ENCODE data around the gene TGFB3. TPM values are rescaled to one million over a fixed set of nuclear protein-coding genes. Genes with fewer than 3 reads are reported as not detected.

TGFB3 gene
- total and polyA plus RNA-seq, 2 of the 13 experiments (the other 11 are each of a cell fraction or from before 2014, with no cell fraction given): 1.4 to 2.5 TPM

- no peak overlapping the region for H3K4me2 ChIP-seq (ENCODE audit: low read depth, low read length)
- no peaks in the 10 kb centered on the region for H3K4me1 ChIP-seq (ENCODE audit: insufficient read depth, low read length)
- no peak overlapping the region for H3K27ac ChIP-seq (ENCODE audit: extremely low read length, insufficient read depth, low read length)
- no peak overlapping the region for H3K4me3 ChIP-seq (replicated peaks in 1 of 3; ENCODE audit: insufficient read depth in 1 of 3, low read depth in 2 of 3, low read length in 3 of 3)
- no peaks in the 10 kb centered on the region; a peak in 1 of 5 replicates for H3K27me3 ChIP-seq (ENCODE audit: control insufficient read depth in 1 of 2, insufficient read depth in 2 of 2, low read length in 2 of 2)
- ChIA-PET CTCF (ENCODE audit: low intra/inter-chr PET ratio, low total read pairs) (no interaction called here), POLR2A (no interaction called here)
- no peaks in the 10 kb centered on the region for H3K79me2 ChIP-seq (ENCODE audit: insufficient read depth, low read length)
- H3K36me3 ChIP-seq (replicated peaks in 1 of 2; ENCODE audit: control insufficient read depth in 1 of 2, insufficient read depth in 2 of 2, low read length in 2 of 2): no peaks in the 10 kb centered on the region
- WGBS (ENCODE audit: low lambda C conversion rate): 0% methylated on average over 1 of the region's 1 CpG
- BruUV-seq (replicated peaks): no TSS peak
- intact Hi-C loops (cut with micrococcal nuclease; ENCODE audit: unreplicated experiment): no loop called here
- H3K9ac ChIP-seq (ENCODE audit: insufficient read depth, low read depth, low read length): no peak overlapping the region
- ATAC-seq (no peak), DNase-seq (ENCODE audit: low spot score) (no peak), FAIRE-seq (no peak)
- in situ Hi-C loops (cut with HindIII; ENCODE audit: extremely low pct_ligation_motif_present, low pct_unique_long_range_greater_than_20kb): no loop called here
- H2AFZ ChIP-seq (ENCODE audit: low read length): no peak overlapping the region
- no peaks in the 10 kb centered on the region for H3K9me3 ChIP-seq (ENCODE audit: low read length)
- no peak for TF ChIP-seq ESRRA (CRISPR knock-in tag; IDR thresholded peaks at IDR 0.05; ENCODE audit: low read depth)
- peak; percentile 86 for TF ChIP-seq ATF7 (IDR thresholded peaks at IDR 0.05)
- TF ChIP-seq ATF7 (CRISPR knock-in tag; IDR thresholded peaks at IDR 0.05): no peak
- H4K20me1 ChIP-seq (ENCODE audit: insufficient read depth, low read length): no peaks in the 10 kb centered on the region
Observed at GRCh38 chr14:76002383-76002782, 20.6 kb upstream of the TGFB3 start.

- H3K4me3 ChIP-seq (replicated peaks in 1 of 3; ENCODE audit: insufficient read depth in 1 of 3, low read depth in 2 of 3, low read length in 3 of 3): no peak overlapping the region
- no peaks in the 10 kb centered on the region for H3K27me3 ChIP-seq (ENCODE audit: control insufficient read depth in 1 of 2, insufficient read depth in 2 of 2, low read length in 2 of 2)
- H3K4me2 ChIP-seq (ENCODE audit: low read depth, low read length): no peak overlapping the region
- no peak overlapping the region for H3K9ac ChIP-seq (ENCODE audit: insufficient read depth, low read depth, low read length)
- H3K79me2 ChIP-seq (ENCODE audit: insufficient read depth, low read length): no peaks in the 10 kb centered on the region
- H3K4me1 ChIP-seq (ENCODE audit: insufficient read depth, low read length): peaks cover 7% of the 10 kb centered on the region; the same call in 1 of the 2 replicates
- CTCF ChIA-PET (ENCODE audit: low intra/inter-chr PET ratio, low total read pairs): no interaction called here
- H3K27ac ChIP-seq (ENCODE audit: extremely low read length, insufficient read depth, low read length): no peak overlapping the region
- POLR2A ChIA-PET: no interaction called here
- intact Hi-C loops (cut with micrococcal nuclease; ENCODE audit: unreplicated experiment): no loop called here
- DNase-seq (ENCODE audit: low spot score) (no peak), ATAC-seq (no peak), FAIRE-seq (no peak)
- no TSS peak for BruUV-seq (replicated peaks)
- 49% methylated on average over 6 of the region's 6 CpGs for WGBS (ENCODE audit: low lambda C conversion rate)
- in situ Hi-C loops (cut with HindIII; ENCODE audit: extremely low pct_ligation_motif_present, low pct_unique_long_range_greater_than_20kb): no loop called here
- H4K20me1 ChIP-seq (ENCODE audit: insufficient read depth, low read length): no peaks in the 10 kb centered on the region
- no peaks in the 10 kb centered on the region for H3K9me3 ChIP-seq (ENCODE audit: low read length)
- H3K36me3 ChIP-seq (replicated peaks in 1 of 2; ENCODE audit: control insufficient read depth in 1 of 2, insufficient read depth in 2 of 2, low read length in 2 of 2): no peaks in the 10 kb centered on the region
- H2AFZ ChIP-seq (ENCODE audit: low read length): no peak overlapping the region
- no peak for TF ChIP-seq ZNF33A (CRISPR knock-in tag; IDR thresholded peaks at IDR 0.05; ENCODE audit: borderline replicate concordance)
- no peak for TF ChIP-seq REST (IDR thresholded peaks at IDR 0.05; ENCODE audit: borderline replicate concordance in 1 of 2, low read depth in 1 of 2, low read length in 2 of 2)
- TF ChIP-seq TRIM22 (IDR thresholded peaks at IDR 0.05): no peak
- TF ChIP-seq KAT8 (CRISPR knock-in tag; IDR thresholded peaks at IDR 0.05): no peak
- no peak for TF ChIP-seq PTBP1 (IDR thresholded peaks at IDR 0.05; ENCODE audit: low read depth, low read length, poor library complexity, severe bottlenecking)
- TF ChIP-seq HDAC2 (CRISPR knock-in tag; IDR thresholded peaks at IDR 0.05): no peak
- TF ChIP-seq MED13 (CRISPR knock-in tag; IDR thresholded peaks at IDR 0.05): no peak
- no peak for TF ChIP-seq ZNF704 (CRISPR knock-in tag; IDR thresholded peaks at IDR 0.05; ENCODE audit: borderline replicate concordance)
- TF ChIP-seq ZNF556 (CRISPR knock-in tag; IDR thresholded peaks at IDR 0.05; ENCODE audit: borderline replicate concordance): no peak
- no peak for TF ChIP-seq RBM22 (optimal IDR thresholded peaks at IDR 0.05; ENCODE audit: low read length)
Observed at GRCh38 chr14:75999511-76000190, 17.9 kb upstream of the TGFB3 start.
